PC-9 (cell line): Measurements from ENCODE around the gene KRTAP10-9.

ENCODE experiments used
- CTCF ChIP-seq: fragments of 200-600 bp; sonication (generic); conservative IDR thresholded peaks from 2 replicates; pipeline ENCODE4 v1.6.1; 2017; ENCODE audit warnings: mixed run types, antibody characterized with exemption, mild to moderate bottlenecking, moderate library complexity
- EZH2 ChIP-seq: fragments of 200-600 bp; sonication (generic); IDR thresholded peaks from 2 replicates; pipeline ENCODE4 v1.8.0; 2017; ENCODE audit warnings: antibody characterized with exemption, low read depth

- no peak for TF ChIP-seq CTCF
- no peak for TF ChIP-seq EZH2
These were observed 28.8 kb upstream of the KRTAP10-9 start for GRCh38 chr21:44598061-44598460.
